Right atrium auricular region (tissue), 2 donors: ENCODE data around the gene CCDC69. TPM values are rescaled to one million over a fixed set of nuclear protein-coding genes. Genes with fewer than 3 reads are reported as not detected.

ENCODE experiments used
- DNase-seq: peaks from one replicate; pipeline ENCODE4 v3.0.0-alpha.2; 2019; ENCODE audit warnings: low spot score
- H3K27ac ChIP-seq, 2 donors: fragments of 200-600 bp; sonication (generic); 1 replicate in 1 of 2; 2 replicates in 1 of 2; pipeline ENCODE4 v1.5.1; 2016 to 2019
- H3K27me3 ChIP-seq, 2 donors: fragments of 200-600 bp; sonication (generic); one replicate each; pipeline versions ENCODE4 v1.5.1 to v1.6.0; 2017 to 2019
- H3K36me3 ChIP-seq: fragments of 200-600 bp; sonication (generic); one replicate; pipeline ENCODE4 v1.5.1; 2016
- H3K4me1 ChIP-seq, 2 donors: fragments of 200-600 bp; sonication (generic); one replicate each; pipeline versions ENCODE4 v1.5.1 to v1.6.0; 2017 to 2019
- H3K4me3 ChIP-seq, 2 donors: fragments of 200-600 bp; sonication (generic); 1 replicate in 1 of 2; 2 replicates in 1 of 2; pipeline ENCODE4 v1.5.1; 2017 to 2019; ENCODE audit warnings: mild to moderate bottlenecking in 1 of 2, moderate library complexity in 1 of 2
- H3K9me3 ChIP-seq, 2 donors: fragments of 200-600 bp; sonication (generic); one replicate each; pipeline ENCODE4 v1.5.1; 2019
- CTCF ChIP-seq, 2 donors: fragments of 200-600 bp; sonication (generic); IDR thresholded peaks; one replicate each; pipeline ENCODE4 v1.5.1; 2019; ENCODE audit warnings: antibody characterized with exemption in 2 of 2
- total RNA-seq, 2 donors: library from RNA; depleted of rRNA; stranded (reverse); fragments of >200 nt; gene quantifications; one replicate each; pipeline ENCODE4 v1.1.0, GENCODE V29; 2016

CCDC69 gene
- total RNA-seq, 2 donors from 2014 or later, result 185 to 202 TPM

- H3K4me1 ChIP-seq, result peaks cover 0 to 12% of the 10 kb centered on the region in 2 donors
- no peak for TF ChIP-seq CTCF (IDR thresholded peaks at IDR 0.05)
- H3K36me3 ChIP-seq, result peaks cover 45% of the 10 kb centered on the region
- H3K27me3 ChIP-seq, result no peaks in the 10 kb centered on the region
- H3K4me3 ChIP-seq, result no peak overlapping the region
- no peak overlapping the region for H3K27ac ChIP-seq
- peaks cover 0 to 5% of the 10 kb centered on the region in 2 donors for H3K9me3 ChIP-seq
- DNase-seq, result peak; percentile 56
These were observed 28.3 kb downstream of the CCDC69 start for GRCh38 chr5:151195622-151196021.

- peaks cover 0 to 12% of the 10 kb centered on the region in 2 donors for H3K4me1 ChIP-seq
- H3K4me3 ChIP-seq, result no peak overlapping the region
- no peak for TF ChIP-seq CTCF (IDR thresholded peaks at IDR 0.05)
- H3K36me3 ChIP-seq, result peaks cover 41% of the 10 kb centered on the region
- peaks cover 0 to 15% of the 10 kb centered on the region in 2 donors for H3K9me3 ChIP-seq
- no peaks in the 10 kb centered on the region for H3K27me3 ChIP-seq
- H3K27ac ChIP-seq, result no peak overlapping the region
- no peak for DNase-seq
These were observed 31.3 kb downstream of the CCDC69 start for GRCh38 chr5:151192626-151193025.

GRCh38 chr5:151191661-151192060, 32.2 kb downstream of the CCDC69 start:
- peaks cover 0 to 6% of the 10 kb centered on the region in 2 donors for H3K4me1 ChIP-seq
- H3K27me3 ChIP-seq, result no peaks in the 10 kb centered on the region
- peaks cover 0 to 15% of the 10 kb centered on the region in 2 donors for H3K9me3 ChIP-seq
- no peak for TF ChIP-seq CTCF (IDR thresholded peaks at IDR 0.05)
- peak; percentile 9 for DNase-seq
- H3K27ac ChIP-seq, result no peak overlapping the region
- peaks cover 36% of the 10 kb centered on the region for H3K36me3 ChIP-seq
- H3K4me3 ChIP-seq, result no peak overlapping the region

- no peaks in the 10 kb centered on the region for H3K4me1 ChIP-seq
- DNase-seq, result no peak
- peaks cover 0 to 15% of the 10 kb centered on the region in 2 donors for H3K9me3 ChIP-seq
- no peak overlapping the region for H3K4me3 ChIP-seq
- TF ChIP-seq CTCF (IDR thresholded peaks at IDR 0.05), result no peak
- no peaks in the 10 kb centered on the region for H3K27me3 ChIP-seq
- H3K27ac ChIP-seq, result no peak overlapping the region
- H3K36me3 ChIP-seq, result peaks cover 53% of the 10 kb centered on the region
These were observed 34.7 kb downstream of the CCDC69 start for GRCh38 chr5:151189151-151189550.

GRCh38 chr5:151186538-151186937, 37.4 kb downstream of the CCDC69 start:
- peak; percentile 5 for DNase-seq
- Histone ChIP-seq H3K27ac (no peak overlapping the region), H3K4me3 (no peak overlapping the region), H3K4me1 (no peaks in the 10 kb centered on the region), H3K9me3 (peaks cover 0 to 10% of the 10 kb centered on the region in 2 donors), H3K36me3 (peaks cover 73% of the 10 kb centered on the region), H3K27me3 (no peaks in the 10 kb centered on the region)
- TF ChIP-seq CTCF (IDR thresholded peaks at IDR 0.05), result no peak

- no peak for DNase-seq
- no peaks in the 10 kb centered on the region for H3K27me3 ChIP-seq
- no peak for TF ChIP-seq CTCF (IDR thresholded peaks at IDR 0.05)
- no peak overlapping the region for H3K27ac ChIP-seq
- no peak overlapping the region for H3K4me3 ChIP-seq
- peaks cover 78% of the 10 kb centered on the region for H3K36me3 ChIP-seq
- H3K4me1 ChIP-seq, result no peaks in the 10 kb centered on the region
- peaks cover 0 to 10% of the 10 kb centered on the region in 2 donors for H3K9me3 ChIP-seq
These were observed 37.8 kb downstream of the CCDC69 start for GRCh38 chr5:151186052-151186451.
